Measurements from ENCODE around the gene SLC25A21. TPM values are rescaled to one million over a fixed set of nuclear protein-coding genes. Genes with fewer than 3 reads are reported as not detected.

Gene SLC25A21
- total RNA-seq, 1 donor, result 1.3 TPM

DNA sequence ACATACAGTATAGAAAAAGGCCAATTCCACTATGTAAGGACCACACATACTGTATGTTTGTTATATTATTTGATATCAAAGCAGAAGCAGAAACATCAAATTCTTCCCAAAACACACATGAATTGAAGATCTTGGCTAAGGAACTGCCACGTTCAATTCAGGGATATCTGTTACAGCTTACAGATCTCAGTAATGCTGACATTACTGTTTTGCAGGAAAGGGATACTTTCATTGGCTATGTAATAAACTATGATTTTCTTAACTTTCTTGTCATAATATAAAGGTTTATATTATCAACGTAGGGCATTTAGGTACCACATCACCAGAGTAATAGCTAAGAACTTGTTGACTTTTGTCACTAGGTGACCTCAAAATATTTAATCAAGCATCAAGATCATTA lies 362.2 kb downstream of the SLC25A21 start:
- DNase-seq (ENCODE audit: low read depth), result no peak
- TF ChIP-seq, protein P1, sequence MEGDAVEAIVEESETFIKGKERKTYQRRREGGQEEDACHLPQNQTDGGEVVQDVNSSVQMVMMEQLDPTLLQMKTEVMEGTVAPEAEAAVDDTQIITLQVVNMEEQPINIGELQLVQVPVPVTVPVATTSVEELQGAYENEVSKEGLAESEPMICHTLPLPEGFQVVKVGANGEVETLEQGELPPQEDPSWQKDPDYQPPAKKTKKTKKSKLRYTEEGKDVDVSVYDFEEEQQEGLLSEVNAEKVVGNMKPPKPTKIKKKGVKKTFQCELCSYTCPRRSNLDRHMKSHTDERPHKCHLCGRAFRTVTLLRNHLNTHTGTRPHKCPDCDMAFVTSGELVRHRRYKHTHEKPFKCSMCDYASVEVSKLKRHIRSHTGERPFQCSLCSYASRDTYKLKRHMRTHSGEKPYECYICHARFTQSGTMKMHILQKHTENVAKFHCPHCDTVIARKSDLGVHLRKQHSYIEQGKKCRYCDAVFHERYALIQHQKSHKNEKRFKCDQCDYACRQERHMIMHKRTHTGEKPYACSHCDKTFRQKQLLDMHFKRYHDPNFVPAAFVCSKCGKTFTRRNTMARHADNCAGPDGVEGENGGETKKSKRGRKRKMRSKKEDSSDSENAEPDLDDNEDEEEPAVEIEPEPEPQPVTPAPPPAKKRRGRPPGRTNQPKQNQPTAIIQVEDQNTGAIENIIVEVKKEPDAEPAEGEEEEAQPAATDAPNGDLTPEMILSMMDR (IDR thresholded peaks at IDR 0.05; ENCODE audit: insufficient read depth, low read depth, low read length), result no peak

DNA sequence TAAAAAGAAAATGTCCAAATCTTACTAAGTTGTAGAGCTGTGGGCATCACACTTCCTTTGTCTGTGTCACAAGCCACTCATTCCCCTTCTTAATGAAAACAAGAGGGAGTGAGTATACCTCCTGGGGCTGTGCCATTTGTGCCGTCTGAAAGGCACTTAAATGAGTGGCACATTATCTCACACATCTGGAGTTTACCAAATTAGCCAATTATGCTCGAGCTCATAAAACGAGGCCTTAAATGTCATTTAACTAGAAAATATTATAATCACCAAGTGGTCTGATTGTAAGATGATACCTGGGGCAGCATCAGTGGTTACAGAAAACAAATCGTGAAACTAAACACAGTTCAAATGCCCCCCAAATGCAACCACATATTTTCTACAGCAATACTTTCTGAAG lies 364.7 kb downstream of the SLC25A21 start:
- TF ChIP-seq, protein P1 (IDR thresholded peaks at IDR 0.05; ENCODE audit: insufficient read depth, low read depth, low read length), result no peak
- H3K4me3 ChIP-seq (ENCODE audit: low read depth, low read length), result no peak overlapping the region
- DNase-seq (ENCODE audit: low read depth), result no peak

More for the DNA sequence above, 362.2 kb downstream of the SLC25A21 start:
- H3K4me3 ChIP-seq (ENCODE audit: low read depth, low read length), result no peak overlapping the region

DNA sequence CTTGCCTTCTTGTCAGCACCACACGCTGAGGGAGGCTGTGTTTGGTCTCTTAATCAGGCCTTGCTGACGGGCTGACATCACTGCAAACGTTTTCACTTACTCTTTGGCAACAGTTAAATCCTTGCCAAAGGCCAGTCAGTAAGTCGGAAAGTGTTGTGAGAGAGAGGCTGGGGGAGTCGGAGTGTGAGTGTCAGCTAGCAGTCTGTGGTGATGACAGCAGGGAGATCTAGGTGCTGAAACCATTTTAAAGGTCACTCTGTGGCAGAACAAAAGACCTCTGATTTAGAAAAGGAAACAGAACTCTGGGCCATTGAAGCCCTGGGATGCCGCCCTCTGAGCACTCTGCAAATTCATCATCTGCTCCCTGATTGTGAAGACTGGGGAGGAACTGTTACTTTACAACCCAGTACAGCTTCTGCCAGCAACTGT lies 367.3 kb downstream of the SLC25A21 start:
- TF ChIP-seq, protein P1 (IDR thresholded peaks at IDR 0.05; ENCODE audit: insufficient read depth, low read depth, low read length), result no peak
- no peak overlapping the region for H3K4me3 ChIP-seq (ENCODE audit: low read depth, low read length)
- DNase-seq (ENCODE audit: low read depth), result no peak

DNA sequence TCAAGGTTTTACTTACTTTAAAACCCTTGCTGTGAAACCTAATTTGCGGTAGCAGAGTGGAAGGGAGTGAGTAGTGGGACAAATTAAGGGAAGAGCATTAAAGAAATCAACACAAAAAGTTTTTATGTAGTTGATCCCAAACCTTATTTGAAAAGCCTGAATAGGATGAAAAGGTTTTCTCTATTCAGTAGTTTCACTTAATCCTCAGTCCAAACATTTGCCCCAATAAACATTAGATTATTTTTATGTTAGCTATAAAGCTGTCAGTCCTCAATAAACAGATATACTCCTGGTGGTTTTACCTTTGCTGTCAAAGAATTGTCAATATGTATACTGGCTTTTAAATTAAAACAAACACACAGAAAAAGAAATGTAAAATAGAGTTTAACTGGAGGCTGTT lies 374.8 kb downstream of the SLC25A21 start:
- no peak for DNase-seq (ENCODE audit: low read depth)
- H3K4me3 ChIP-seq (ENCODE audit: low read depth, low read length), result no peak overlapping the region
- TF ChIP-seq, protein P1 (IDR thresholded peaks at IDR 0.05; ENCODE audit: insufficient read depth, low read depth, low read length), result no peak

DNA sequence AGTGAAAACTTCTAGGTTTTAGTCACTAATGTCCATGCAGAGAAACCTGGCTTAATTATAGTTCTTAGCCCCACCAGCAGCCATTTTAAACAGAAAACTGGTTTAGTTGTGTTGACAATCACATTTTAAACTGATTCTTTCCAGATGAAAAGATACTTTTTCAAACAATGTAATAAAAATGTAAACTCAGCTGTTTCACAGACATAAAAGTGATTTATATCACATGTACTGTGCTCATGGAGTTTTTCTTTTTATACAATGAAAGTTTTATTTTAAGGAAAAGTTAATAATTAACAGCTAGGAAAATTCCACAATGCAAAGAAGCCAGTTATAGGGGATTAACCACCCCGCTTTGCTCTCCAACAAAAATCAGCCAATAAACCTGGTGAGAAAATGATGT lies 381.0 kb downstream of the SLC25A21 start:
- no peak for DNase-seq (ENCODE audit: low read depth)
- TF ChIP-seq, protein P1 (IDR thresholded peaks at IDR 0.05; ENCODE audit: insufficient read depth, low read depth, low read length), result no peak
- no peak overlapping the region for H3K4me3 ChIP-seq (ENCODE audit: low read depth, low read length)

DNA sequence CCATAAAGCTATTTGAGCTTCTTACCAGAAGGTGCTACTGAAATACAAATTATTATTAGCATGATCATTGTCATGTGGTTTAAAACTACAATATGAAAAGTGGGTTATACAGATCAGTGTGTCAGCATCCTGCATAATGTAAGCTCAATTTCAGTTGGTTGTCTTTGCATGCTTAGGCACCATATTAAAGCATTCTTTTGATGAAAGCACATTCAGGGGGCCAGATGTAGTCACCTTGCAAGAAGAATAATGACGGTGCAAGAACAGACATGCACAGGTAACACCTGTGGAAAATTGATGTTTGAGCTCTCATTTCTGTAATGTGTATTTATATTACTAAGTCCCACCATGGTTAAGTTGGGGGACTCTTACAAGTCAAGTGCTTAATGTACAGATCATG lies 386.9 kb downstream of the SLC25A21 start:
- DNase-seq (ENCODE audit: low read depth), result no peak
- H3K4me3 ChIP-seq (ENCODE audit: low read depth, low read length), result no peak overlapping the region
- TF ChIP-seq, protein P1 (IDR thresholded peaks at IDR 0.05; ENCODE audit: insufficient read depth, low read depth, low read length), result no peak

DNA sequence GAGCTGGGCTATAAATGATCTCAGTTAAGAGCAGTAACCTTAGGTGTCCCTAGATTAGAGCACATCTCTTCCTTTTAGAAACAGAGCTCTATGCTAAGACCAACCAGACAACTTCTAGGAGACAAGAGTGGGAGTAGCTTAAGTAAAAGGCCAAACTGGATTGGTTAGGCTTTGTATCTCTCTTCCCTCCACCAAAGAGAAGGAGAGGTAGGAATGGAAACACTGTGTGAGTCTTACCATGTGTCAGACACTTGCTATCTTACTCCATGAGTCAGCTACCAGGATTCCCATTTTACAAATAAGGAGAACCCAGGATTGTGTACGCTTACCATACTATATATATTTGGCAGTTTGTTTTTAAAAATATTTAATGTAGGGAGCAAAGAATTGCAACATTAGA lies 387.9 kb downstream of the SLC25A21 start:
- no peak for DNase-seq (ENCODE audit: low read depth)
- TF ChIP-seq, protein P1 (IDR thresholded peaks at IDR 0.05; ENCODE audit: insufficient read depth, low read depth, low read length), result no peak
- H3K4me3 ChIP-seq (ENCODE audit: low read depth, low read length), result no peak overlapping the region

Data from fibroblast of villous mesenchyme (primary cell).